ENCODE measurements around the gene DNAI7. TPM values are rescaled to one million over a fixed set of nuclear protein-coding genes. Genes with fewer than 3 reads are reported as not detected.

The DNAI7 gene
- total and polyA plus RNA-seq, 2 of the 8 experiments (the other 6 are each of a cell fraction or from before 2014, with no cell fraction given) = 0.12 to 0.28 TPM

GRCh38 chr12:25156061-25156460, 38.9 kb downstream of the DNAI7 start (continued):
- TF ChIP-seq CHD7 (IDR thresholded peaks at IDR 0.05; ENCODE audit: insufficient replicate concordance, low read length) (no peak), RXRA (IDR thresholded peaks at IDR 0.05; ENCODE audit: insufficient read depth, low read depth, low read length) (no peak), BACH1 (IDR thresholded peaks at IDR 0.05; ENCODE audit: low read length) (no peak), BCL11A (IDR thresholded peaks at IDR 0.05; ENCODE audit: low read depth in 2 of 2, low read length in 2 of 2) (no peak), TEAD4 (IDR thresholded peaks at IDR 0.05; ENCODE audit: low read depth, low read length) (no peak), SUZ12 (IDR thresholded peaks at IDR 0.05; ENCODE audit: low read length) (no peak), CEBPB (IDR thresholded peaks at IDR 0.05; ENCODE audit: low read depth, low read length) (no peak)
